Occipital lobe (tissue), 2 donors: ENCODE measurements around the gene SNX10. TPM values are rescaled to one million over a fixed set of nuclear protein-coding genes. Genes with fewer than 3 reads are reported as not detected.

Source experiments
- DNase-seq: peaks from one replicate; lab custom pipeline; 2025; lab: John Stamatoyannopoulos, UW
- total RNA-seq: library from RNA; depleted of rRNA; stranded (reverse); fragments of >200 nt; gene quantifications from one replicate; pipeline ENCODE4 v1.2.3, GENCODE V29; 2014

SNX10 gene
- total RNA-seq, 1 donor from 2014 or later: 61.5 TPM

GRCh38 chr7:26298472-26299058 lies 6.9 kb downstream of the SNX10 start:
- no peak for DNase-seq

GRCh38 chr7:26305090-26305868 lies 13.6 kb downstream of the SNX10 start:
- DNase-seq: no peak

- no peak for DNase-seq
Measured at GRCh38 chr7:26305869-26306665, 14.4 kb downstream of the SNX10 start.

- DNase-seq: no peak
Measured at GRCh38 chr7:26306790-26307189, 15.1 kb downstream of the SNX10 start.

- DNase-seq: no peak
Measured at GRCh38 chr7:26307226-26307625, 15.6 kb downstream of the SNX10 start.

- DNase-seq: no peak
Measured at GRCh38 chr7:26307791-26308190, 16.1 kb downstream of the SNX10 start.

- no peak for DNase-seq
Measured at GRCh38 chr7:26308551-26308950, 16.9 kb downstream of the SNX10 start.

- no peak for DNase-seq
Measured at GRCh38 chr7:26309089-26309488, 17.4 kb downstream of the SNX10 start.

- DNase-seq: no peak
Measured at GRCh38 chr7:26311798-26312197, 20.1 kb downstream of the SNX10 start.

GRCh38 chr7:26317211-26317610 lies 25.5 kb downstream of the SNX10 start:
- DNase-seq: no peak

- no peak for DNase-seq
Measured at GRCh38 chr7:26318921-26319320, 27.3 kb downstream of the SNX10 start.

- no peak for DNase-seq
Measured at GRCh38 chr7:26319636-26320035, 28.0 kb downstream of the SNX10 start.

GRCh38 chr7:26320878-26321277 lies 29.2 kb downstream of the SNX10 start:
- DNase-seq: no peak

- DNase-seq: no peak
Measured at GRCh38 chr7:26321435-26321834, 29.8 kb downstream of the SNX10 start.

- DNase-seq: no peak
Measured at GRCh38 chr7:26326211-26326610, 34.5 kb downstream of the SNX10 start.

GRCh38 chr7:26328498-26329390 lies 37.1 kb downstream of the SNX10 start:
- DNase-seq: no peak

- no peak for DNase-seq
Measured at GRCh38 chr7:26329520-26330255, 38.0 kb downstream of the SNX10 start.

GRCh38 chr7:26331113-26331512 lies 39.5 kb downstream of the SNX10 start:
- no peak for DNase-seq

GRCh38 chr7:26331789-26332188 lies 40.1 kb downstream of the SNX10 start:
- no peak for DNase-seq

- DNase-seq: no peak
Measured at GRCh38 chr7:26332698-26333097, 41.0 kb downstream of the SNX10 start.
